PC-3 (cell line): ENCODE results near the gene PROX1. TPM values are rescaled to one million over a fixed set of nuclear protein-coding genes. Genes with fewer than 3 reads are reported as not detected.

ENCODE experiments used
- ATAC-seq: fragments of 200-7000 bp; cut with Tn5 transposase; 2 replicates; pipeline ENCODE4 v1.9.1; 2020; ENCODE audit warnings: mild to moderate bottlenecking, moderate library complexity
- BruUV-seq: library from RNA; stranded (reverse); fragments of 400-500 nt; replicated peaks from 2 replicates; lab custom pipeline; 2021; lab: Mats Ljungman, UMichigan
- CTCF ChIA-PET: fragments of 300-600 bp; sonication (Branson Sonifier 250); formaldehyde crosslinking; loops from one replicate; lab custom pipeline; 2022; ENCODE audit warnings: antibody characterized with exemption; lab: Charles Lee
- POLR2A ChIA-PET: fragments of 300-600 bp; sonication (Branson Sonifier 250); formaldehyde crosslinking; loops from one replicate; lab custom pipeline; 2022; ENCODE audit warnings: antibody characterized with exemption; ENCODE audit not compliant: unreplicated experiment; lab: Charles Lee
- DNase-seq: peaks from one replicate; pipeline ENCODE4 v3.0.0-alpha.2; 2015
- H2AFZ ChIP-seq: fragments of 300-600 bp; sonication (generic); 2 replicates; pipeline ENCODE4 v1.6.0; 2016; ENCODE audit warnings: antibody characterized with exemption, low read length
- H3F3A ChIP-seq: fragments of 300-600 bp; sonication (generic); one replicate; pipeline ENCODE4 v1.6.0; 2017; ENCODE audit warnings: antibody characterized with exemption, low read length, control low read depth, mild to moderate bottlenecking; ENCODE audit not compliant: unreplicated experiment
- H3K27ac ChIP-seq: fragments of 300-600 bp; sonication (generic); 2 replicates; pipeline ENCODE4 v1.5.1; 2016; ENCODE audit warnings: mild to moderate bottlenecking, low read length
- H3K27me3 ChIP-seq: fragments of 300-600 bp; sonication (generic); 2 replicates; pipeline ENCODE4 v1.6.1; 2016; ENCODE audit warnings: low read length, mixed read lengths
- H3K36me3 ChIP-seq: fragments of 300-600 bp; sonication (generic); 2 replicates; pipeline ENCODE4 v1.6.1; 2016; ENCODE audit warnings: low read depth, mixed run types, low read length, mixed read lengths
- H3K4me1 ChIP-seq: fragments of 300-600 bp; sonication (generic); 2 replicates; pipeline ENCODE4 v1.5.1; 2016; ENCODE audit warnings: low read length; ENCODE audit not compliant: insufficient read depth
- H3K4me2 ChIP-seq: fragments of 300-600 bp; sonication (generic); 2 replicates; pipeline ENCODE4 v1.6.0; 2016; ENCODE audit warnings: low read length
- H3K4me3 ChIP-seq: fragments of 300-600 bp; sonication (generic); 2 replicates; pipeline ENCODE4 v1.5.1; 2016; ENCODE audit warnings: mild to moderate bottlenecking, low read length, mixed read lengths
- H3K79me2 ChIP-seq: fragments of 300-600 bp; sonication (generic); 2 replicates; pipeline ENCODE4 v1.6.1; 2017; ENCODE audit warnings: low read length, mixed read lengths
- H3K9ac ChIP-seq: fragments of 300-600 bp; sonication (generic); 2 replicates; pipeline ENCODE4 v1.6.0; 2016; ENCODE audit warnings: mild to moderate bottlenecking, low read length
- H3K9me2 ChIP-seq: fragments of 300-600 bp; sonication (generic); replicated peaks from 2 replicates; pipeline ENCODE4 v1.6.1; 2016; ENCODE audit warnings: mixed run types, low read length, mixed read lengths
- H3K9me3 ChIP-seq: fragments of 300-600 bp; sonication (generic); 2 replicates; pipeline ENCODE4 v1.6.1; 2016; ENCODE audit warnings: low read length, mixed read lengths
- H4K20me1 ChIP-seq: fragments of 300-600 bp; sonication (generic); 2 replicates; pipeline ENCODE4 v1.6.1; 2016; ENCODE audit warnings: low read length, mixed read lengths
- EZH2 ChIP-seq: fragments of 300-600 bp; sonication (generic); IDR thresholded peaks from one replicate; pipeline ENCODE4 v1.6.1; 2017; ENCODE audit warnings: antibody characterized with exemption, mild to moderate bottlenecking, low read length; ENCODE audit not compliant: unreplicated experiment
- EZH2phosphoT487 ChIP-seq: fragments of 300-600 bp; sonication (generic); IDR thresholded peaks from 2 replicates; pipeline ENCODE4 v1.6.1; 2018; ENCODE audit warnings: mild to moderate bottlenecking, antibody characterized with exemption, low read length, borderline replicate concordance
- intact Hi-C: fragments of 100-400 bp; cut with micrococcal nuclease; formaldehyde crosslinking; loops from 2 replicates; pipeline ENCODE4 v1.9.0; 2023
- total RNA-seq: library from RNA; depleted of rRNA; stranded (reverse); fragments of >200 nt; gene quantifications from 2 replicates; pipeline ENCODE4 v1.2.3, GENCODE V29; 2014
- TF ChIP-seq, protein P1 (sequence below): fragments of 300-600 bp; sonication (generic); conservative IDR thresholded peaks from 2 replicates; pipeline ENCODE4 v1.5.1; 2017; ENCODE audit warnings: antibody characterized with exemption, low read depth, mild to moderate bottlenecking, low read length

The PROX1 gene
- total RNA-seq, 1 experiment from 2014 or later: not detected

DNA sequence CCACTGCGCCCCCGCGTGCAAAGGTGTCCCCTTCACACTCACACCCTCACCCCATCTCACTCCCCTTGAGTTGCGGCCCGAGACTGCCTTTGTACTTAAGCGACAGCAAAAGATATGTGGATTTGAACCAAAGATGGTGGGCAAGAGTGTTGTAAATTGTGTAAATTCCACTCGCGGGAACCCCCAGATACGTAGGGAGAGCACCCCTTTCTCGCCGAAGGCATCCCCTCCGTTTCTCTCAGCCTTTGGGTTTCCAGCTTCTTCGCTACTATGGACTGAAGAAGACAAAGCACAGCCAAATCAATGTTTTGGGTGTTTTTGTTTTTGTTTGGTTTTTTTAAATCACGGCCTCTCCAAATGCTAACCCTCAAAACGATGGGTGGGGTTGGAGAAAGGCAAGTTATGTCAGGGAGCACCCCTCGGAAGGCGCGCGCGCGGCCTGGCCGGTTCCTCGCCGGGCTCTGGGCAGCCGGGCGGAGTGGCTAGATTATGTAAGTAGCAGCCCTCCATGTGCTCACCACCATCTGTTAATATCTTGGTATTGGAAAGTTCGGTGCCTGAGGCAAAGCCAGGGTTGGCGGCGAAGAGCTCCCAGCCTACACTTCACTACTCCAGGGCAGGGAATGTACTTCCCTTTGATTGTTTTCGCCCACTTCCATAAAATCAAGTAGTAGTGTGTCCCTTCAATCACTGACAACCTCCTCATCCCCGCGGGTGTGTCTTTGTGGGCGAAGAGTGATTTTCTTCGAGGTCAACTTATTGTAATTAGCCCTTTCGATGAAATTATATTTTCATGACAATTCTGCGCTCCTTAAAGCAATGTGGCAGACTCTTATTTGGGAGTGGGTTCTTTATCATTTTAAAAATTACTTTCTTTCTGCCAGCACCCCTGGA lies 4.0 kb upstream of the PROX1 start:
- Histone ChIP-seq H3K4me3 (no peak overlapping the region), H3K9ac (no peak overlapping the region), H3K9me3 (no peaks in the 10 kb centered on the region), H3K79me2 (no peaks in the 10 kb centered on the region), H2AFZ (no peak overlapping the region), H4K20me1 (no peaks in the 10 kb centered on the region), H3K4me2 (no peak overlapping the region), H3K27ac (no peak overlapping the region), H3K4me1 (no peaks in the 10 kb centered on the region), H3K36me3 (no peaks in the 10 kb centered on the region), H3F3A (no peaks in the 10 kb centered on the region), H3K27me3 (peaks cover 91% of the 10 kb centered on the region), H3K9me2 (no peaks in the 10 kb centered on the region)
- BruUV-seq: no TSS peak
- TF ChIP-seq EZH2 (no peak), EZH2phosphoT487 (no peak)
- TF ChIP-seq, protein P1, sequence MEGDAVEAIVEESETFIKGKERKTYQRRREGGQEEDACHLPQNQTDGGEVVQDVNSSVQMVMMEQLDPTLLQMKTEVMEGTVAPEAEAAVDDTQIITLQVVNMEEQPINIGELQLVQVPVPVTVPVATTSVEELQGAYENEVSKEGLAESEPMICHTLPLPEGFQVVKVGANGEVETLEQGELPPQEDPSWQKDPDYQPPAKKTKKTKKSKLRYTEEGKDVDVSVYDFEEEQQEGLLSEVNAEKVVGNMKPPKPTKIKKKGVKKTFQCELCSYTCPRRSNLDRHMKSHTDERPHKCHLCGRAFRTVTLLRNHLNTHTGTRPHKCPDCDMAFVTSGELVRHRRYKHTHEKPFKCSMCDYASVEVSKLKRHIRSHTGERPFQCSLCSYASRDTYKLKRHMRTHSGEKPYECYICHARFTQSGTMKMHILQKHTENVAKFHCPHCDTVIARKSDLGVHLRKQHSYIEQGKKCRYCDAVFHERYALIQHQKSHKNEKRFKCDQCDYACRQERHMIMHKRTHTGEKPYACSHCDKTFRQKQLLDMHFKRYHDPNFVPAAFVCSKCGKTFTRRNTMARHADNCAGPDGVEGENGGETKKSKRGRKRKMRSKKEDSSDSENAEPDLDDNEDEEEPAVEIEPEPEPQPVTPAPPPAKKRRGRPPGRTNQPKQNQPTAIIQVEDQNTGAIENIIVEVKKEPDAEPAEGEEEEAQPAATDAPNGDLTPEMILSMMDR: no peak
- CTCF ChIA-PET: no interaction called here
- DNase-seq (no peak), ATAC-seq (no peak)
- intact Hi-C loops: loop anchor here (10.0 kb wide), 1 partner anchor 739 kb away; no protein-coding TSS in a partner anchor
- POLR2A ChIA-PET: no interaction called here

DNA sequence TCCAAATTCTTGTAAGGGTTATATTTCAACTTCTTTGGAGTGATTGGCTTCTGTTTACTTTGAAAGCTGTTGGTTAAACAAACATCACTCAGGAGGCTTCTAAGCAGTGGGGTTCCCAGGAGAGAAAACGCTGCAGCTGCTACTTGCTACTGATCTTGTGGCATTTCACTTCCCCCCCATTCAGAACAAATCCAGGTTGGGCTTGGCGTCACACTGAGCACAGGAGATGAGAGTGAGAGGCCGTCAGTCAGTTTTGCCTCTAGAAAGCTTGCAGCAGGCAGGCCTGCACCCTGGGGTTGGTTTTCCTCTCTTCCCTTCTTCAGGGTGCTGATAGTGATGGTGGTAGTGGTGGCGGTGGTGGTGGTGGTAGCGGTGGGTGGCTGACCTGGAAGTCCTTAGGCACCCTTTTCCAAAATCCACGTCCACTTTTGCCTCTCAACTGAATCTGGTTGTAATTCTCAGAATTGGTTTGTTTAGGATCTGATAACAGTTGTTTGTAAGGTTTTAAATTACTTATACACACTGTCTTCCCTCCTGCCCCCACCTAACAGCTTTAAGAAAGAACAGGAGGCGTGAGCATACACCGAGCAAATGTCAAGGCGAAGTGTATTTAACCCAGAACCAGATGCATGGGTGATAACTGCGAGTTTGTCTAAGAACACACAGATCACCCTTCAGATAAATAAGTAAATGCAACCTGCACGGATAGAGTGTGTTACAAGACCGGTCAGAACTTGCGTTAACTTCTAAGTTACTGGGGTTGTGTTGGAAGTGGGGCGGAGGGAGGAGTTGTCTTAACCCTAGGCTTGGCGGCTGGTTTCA lies 3.2 kb upstream of the PROX1 start:
- H3K27me3 ChIP-seq: peaks cover 91% of the 10 kb centered on the region
- H3K27ac ChIP-seq: no peak overlapping the region
- no peaks in the 10 kb centered on the region for H3K36me3 ChIP-seq
- no peaks in the 10 kb centered on the region for H3K79me2 ChIP-seq
- ChIA-PET POLR2A (no interaction called here), CTCF (no interaction called here)
- H4K20me1 ChIP-seq: no peaks in the 10 kb centered on the region
- intact Hi-C loops: loop anchor here (5.0 to 10.0 kb wide), 2 partner anchors 118 to 740 kb away; no protein-coding TSS in a partner anchor
- no peaks in the 10 kb centered on the region for H3F3A ChIP-seq
- no TSS peak for BruUV-seq
- no peak overlapping the region for H3K9ac ChIP-seq
- H3K9me3 ChIP-seq: no peaks in the 10 kb centered on the region
- H2AFZ ChIP-seq: no peak overlapping the region
- TF ChIP-seq EZH2 (no peak), EZH2phosphoT487 (no peak)
- TF ChIP-seq, protein P1: no peak
- H3K4me3 ChIP-seq: no peak overlapping the region
- no peak overlapping the region for H3K4me2 ChIP-seq
- no peak for DNase-seq
- no peak for ATAC-seq
- H3K9me2 ChIP-seq: no peaks in the 10 kb centered on the region
- no peaks in the 10 kb centered on the region for H3K4me1 ChIP-seq
